Trophoblast cell (in vitro differentiated cells and primary cell): ENCODE measurements around the gene SLC37A3.

Source experiments
- DNase-seq, 2 donors: peaks; one replicate each; pipeline ENCODE4 v3.0.0-alpha.2; 2016
- H2AFZ ChIP-seq: 2 replicates; pipeline ENCODE4 v1.6.1; 2013; ENCODE audit warnings: low read length, moderate library complexity, mild to moderate bottlenecking; ENCODE audit not compliant: insufficient read depth, poor library complexity
- H2AK5ac ChIP-seq: 2 replicates; pipeline ENCODE4 v1.6.1; 2013; ENCODE audit warnings: mild to moderate bottlenecking, low read length
- H2BK120ac ChIP-seq: 2 replicates; pipeline ENCODE4 v1.6.1; 2013; ENCODE audit warnings: low read length, mild to moderate bottlenecking, moderate library complexity; ENCODE audit not compliant: insufficient read depth, poor library complexity
- H2BK12ac ChIP-seq: 2 replicates; pipeline ENCODE4 v1.6.1; 2013; ENCODE audit warnings: mild to moderate bottlenecking, low read length, moderate library complexity
- H2BK5ac ChIP-seq: 2 replicates; pipeline ENCODE4 v1.6.1; 2013; ENCODE audit warnings: low read length, low read depth, moderate library complexity, mild to moderate bottlenecking; ENCODE audit not compliant: poor library complexity
- H3K14ac ChIP-seq: 2 replicates; pipeline ENCODE4 v1.6.1; 2013; ENCODE audit warnings: mild to moderate bottlenecking, low read length
- H3K18ac ChIP-seq: 2 replicates; pipeline ENCODE4 v1.6.1; 2013; ENCODE audit warnings: mild to moderate bottlenecking, low read length
- H3K23ac ChIP-seq: 2 replicates; pipeline ENCODE4 v1.6.1; 2013; ENCODE audit warnings: low read length
- H3K27ac ChIP-seq: 2 replicates; pipeline ENCODE4 v1.5.1; 2013; ENCODE audit warnings: low read depth, mild to moderate bottlenecking, inconsistent platforms, low read length, moderate library complexity
- H3K27me3 ChIP-seq: 2 replicates; pipeline ENCODE4 v1.6.1; 2013; ENCODE audit warnings: inconsistent platforms, mild to moderate bottlenecking, low read length, moderate library complexity; ENCODE audit not compliant: insufficient read depth
- H3K36me3 ChIP-seq, 2 experiments: 1 replicate in 1 of 2; 2 replicates in 1 of 2; pipeline ENCODE4 v1.6.1; 2013; ENCODE audit warnings: low read length in 2 of 2, mild to moderate bottlenecking in 2 of 2, moderate library complexity in 1 of 2; ENCODE audit not compliant: insufficient read depth in 2 of 2, control insufficient read depth in 1 of 2
- H3K4ac ChIP-seq: 2 replicates; pipeline ENCODE4 v1.6.1; 2013; ENCODE audit warnings: low read depth, mild to moderate bottlenecking, low read length, moderate library complexity
- H3K4me1 ChIP-seq, 2 experiments: 1 replicate in 1 of 2; 2 replicates in 1 of 2; pipeline ENCODE4 v1.6.1; 2013; ENCODE audit warnings: low read length in 2 of 2, mild to moderate bottlenecking in 2 of 2, moderate library complexity in 1 of 2; ENCODE audit not compliant: insufficient read depth in 2 of 2, control insufficient read depth in 1 of 2
- H3K4me2 ChIP-seq: 2 replicates; pipeline ENCODE4 v1.6.1; 2013; ENCODE audit warnings: inconsistent platforms, mild to moderate bottlenecking, low read length, moderate library complexity
- H3K4me3 ChIP-seq: 2 replicates; pipeline ENCODE4 v1.5.1; 2013; ENCODE audit warnings: mild to moderate bottlenecking, low read depth, low read length, inconsistent platforms
- H3K79me1 ChIP-seq: one replicate; pipeline ENCODE4 v1.6.1; 2013; ENCODE audit warnings: low read length
- H3K79me2 ChIP-seq: 2 replicates; pipeline ENCODE4 v1.6.1; 2013; ENCODE audit warnings: low read length, mild to moderate bottlenecking; ENCODE audit not compliant: control insufficient read depth, insufficient read depth, poor library complexity
- H3K9ac ChIP-seq: 2 replicates; pipeline ENCODE4 v1.6.1; 2013; ENCODE audit warnings: mild to moderate bottlenecking, low read length
- H3K9me3 ChIP-seq: 2 replicates; pipeline ENCODE4 v1.6.1; 2013; ENCODE audit warnings: low read depth, mild to moderate bottlenecking, control low read depth, inconsistent platforms, low read length; ENCODE audit not compliant: insufficient read depth
- H4K12ac ChIP-seq: 2 replicates; pipeline ENCODE4 v1.6.1; 2013; ENCODE audit warnings: low read depth, mild to moderate bottlenecking, low read length, moderate library complexity
- H4K8ac ChIP-seq: 2 replicates; pipeline ENCODE4 v1.6.1; 2013; ENCODE audit warnings: low read depth, mild to moderate bottlenecking, low read length, moderate library complexity
- H4K91ac ChIP-seq: one replicate; pipeline ENCODE4 v1.6.1; 2013; ENCODE audit warnings: low read depth, mild to moderate bottlenecking, low read length, moderate library complexity
- WGBS: extraction: QIAGEN DNeasy Blood & Tissue Kit; methylation state at CpG from one replicate; pipeline ENCODE4 v1.1.7; 2013; ENCODE audit warnings: missing lambda C conversion rate; ENCODE audit not compliant: insufficient read length, insufficient coverage; ENCODE audit errors: extremely low coverage; 5-methylcytosine and 5-hydroxymethylcytosine counted together

SLC37A3 gene

DNA sequence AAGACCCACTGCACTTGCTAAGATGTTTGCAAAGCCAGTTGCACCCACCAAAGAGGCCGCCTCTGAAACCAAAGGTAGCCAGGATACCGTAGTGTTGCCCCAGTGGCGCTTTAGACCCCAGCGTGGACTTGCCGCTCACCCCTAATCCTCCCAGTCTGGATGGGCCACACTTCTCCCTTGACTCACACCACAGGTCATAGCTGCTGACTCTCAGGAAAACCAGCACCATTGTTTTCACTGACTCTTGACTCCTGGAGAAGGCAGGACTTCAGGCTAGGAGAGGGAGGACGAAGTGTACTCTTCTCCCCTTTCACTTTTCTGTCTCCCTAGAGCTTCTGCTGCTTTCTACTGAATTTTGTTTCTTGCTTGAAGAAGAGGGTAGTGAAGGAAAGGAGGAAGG lies 27.8 kb upstream of the SLC37A3 start:
- no peak for DNase-seq
- H4K12ac ChIP-seq = no peak overlapping the region
- no peak overlapping the region for H3K9ac ChIP-seq
- no peak overlapping the region for H4K8ac ChIP-seq
- H3K4me2 ChIP-seq = no peak overlapping the region
- H2BK5ac ChIP-seq = no peak overlapping the region
- H3K79me1 ChIP-seq = no peaks in the 10 kb centered on the region
- H3K4me3 ChIP-seq = no peak overlapping the region
- WGBS = no CpG with 5 or more reads among the region's 6 CpGs
- H2AFZ ChIP-seq = no peak overlapping the region
- no peaks in the 10 kb centered on the region for H3K36me3 ChIP-seq
- H2BK120ac ChIP-seq = no peak overlapping the region
- no peak overlapping the region for H2BK12ac ChIP-seq
- no peak overlapping the region for H2AK5ac ChIP-seq
- no peak overlapping the region for H3K4ac ChIP-seq
- H3K27me3 ChIP-seq = no peaks in the 10 kb centered on the region
- H3K27ac ChIP-seq = no peak overlapping the region
- H4K91ac ChIP-seq = no peak overlapping the region
- H3K4me1 ChIP-seq = no peaks in the 10 kb centered on the region
- peaks cover 2% of the 10 kb centered on the region for H3K9me3 ChIP-seq
- H3K79me2 ChIP-seq = no peaks in the 10 kb centered on the region
- no peak overlapping the region for H3K18ac ChIP-seq
- H3K23ac ChIP-seq = no peak overlapping the region
- H3K14ac ChIP-seq = no peak overlapping the region

DNA sequence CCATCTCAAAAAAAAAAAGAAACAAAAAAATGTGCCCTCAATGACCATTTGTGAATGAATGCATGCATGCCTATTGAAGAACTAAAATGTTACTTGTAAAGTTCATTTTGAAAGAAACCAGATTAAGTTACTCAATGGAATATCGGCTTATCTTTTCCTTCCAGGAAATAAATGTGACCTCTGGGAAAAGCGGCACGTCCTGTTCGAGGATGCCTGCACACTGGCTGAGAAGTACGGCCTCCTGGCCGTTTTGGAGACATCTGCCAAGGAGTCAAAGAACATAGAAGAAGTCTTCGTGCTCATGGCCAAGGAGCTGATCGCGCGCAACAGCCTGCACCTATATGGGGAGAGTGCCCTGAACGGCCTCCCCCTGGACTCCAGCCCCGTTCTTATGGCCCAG lies 27.4 kb upstream of the SLC37A3 start:
- Histone ChIP-seq H3K27me3 (no peaks in the 10 kb centered on the region), H3K4ac (no peak overlapping the region), H3K4me3 (no peak overlapping the region), H3K27ac (no peak overlapping the region), H2AFZ (no peak overlapping the region), H3K9me3 (peaks cover under 1% of the 10 kb centered on the region), H3K18ac (no peak overlapping the region), H2BK5ac (no peak overlapping the region), H4K91ac (no peak overlapping the region), H3K23ac (no peak overlapping the region), H3K79me1 (no peaks in the 10 kb centered on the region), H3K36me3 (no peaks in the 10 kb centered on the region), H3K9ac (no peak overlapping the region), H4K8ac (no peak overlapping the region), H2BK120ac (no peak overlapping the region), H3K14ac (no peak overlapping the region), H2BK12ac (no peak overlapping the region), H3K4me2 (no peak overlapping the region), H4K12ac (no peak overlapping the region), H3K79me2 (no peaks in the 10 kb centered on the region), H3K4me1 (no peaks in the 10 kb centered on the region), H2AK5ac (no peak overlapping the region)
- DNase-seq = no peak
- WGBS = no CpG with 5 or more reads among the region's 12 CpGs

DNA sequence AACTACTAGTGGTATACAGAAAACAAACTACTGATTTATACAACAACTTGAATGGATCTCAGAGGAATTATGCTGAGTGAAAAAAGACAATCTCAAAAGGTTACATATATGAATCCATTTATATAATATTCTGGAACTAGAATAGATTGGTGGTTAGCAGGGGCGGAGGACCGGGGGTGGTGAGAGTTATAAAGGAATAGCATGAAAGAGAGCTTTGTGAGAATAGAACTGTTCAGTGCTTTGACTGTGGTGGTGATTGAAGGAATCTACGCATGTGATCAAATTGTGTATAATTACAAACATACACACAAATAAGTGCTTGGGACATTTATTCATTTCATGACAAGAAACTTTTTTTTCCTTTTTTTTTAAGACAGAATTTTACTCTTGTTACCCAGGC lies 25.2 kb upstream of the SLC37A3 start:
- Histone ChIP-seq H3K79me2 (no peaks in the 10 kb centered on the region), H3K23ac (no peak overlapping the region), H4K12ac (no peak overlapping the region), H4K91ac (no peak overlapping the region), H3K4me3 (no peak overlapping the region), H2AK5ac (no peak overlapping the region), H3K27me3 (no peaks in the 10 kb centered on the region), H3K36me3 (no peaks in the 10 kb centered on the region), H3K27ac (no peak overlapping the region), H3K4me2 (no peak overlapping the region), H3K4me1 (no peaks in the 10 kb centered on the region), H2BK12ac (no peak overlapping the region), H3K14ac (no peak overlapping the region), H2BK120ac (no peak overlapping the region), H3K18ac (no peak overlapping the region), H3K9ac (no peak overlapping the region), H3K79me1 (no peaks in the 10 kb centered on the region), H3K4ac (no peak overlapping the region), H4K8ac (no peak overlapping the region), H2AFZ (no peak overlapping the region), H3K9me3 (no peaks in the 10 kb centered on the region), H2BK5ac (no peak overlapping the region)
- no CpG with 5 or more reads among the region's 3 CpGs for WGBS
- no peak for DNase-seq

DNA sequence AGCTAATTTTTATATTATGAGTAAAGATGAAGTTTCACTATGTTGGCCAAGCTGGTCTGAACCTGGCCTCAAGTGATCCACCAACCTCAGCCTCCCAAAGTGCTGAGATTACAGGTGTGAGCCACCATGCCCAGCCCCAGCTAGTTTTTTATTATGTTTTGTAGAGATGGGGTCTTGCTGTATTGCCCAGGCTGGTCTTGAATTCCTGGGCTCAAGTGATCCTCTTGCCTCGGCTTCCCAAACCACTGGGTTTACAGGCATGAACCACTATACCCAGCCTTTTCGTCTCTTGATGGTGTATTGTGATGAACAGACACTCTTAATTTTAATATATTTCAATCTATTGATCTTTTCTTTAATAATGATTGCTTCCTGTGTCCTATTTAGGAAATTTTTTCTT lies 23.2 kb upstream of the SLC37A3 start:
- Histone ChIP-seq H3K4me3 (no peak overlapping the region), H3K36me3 (no peaks in the 10 kb centered on the region), H3K9me3 (no peaks in the 10 kb centered on the region), H3K27ac (no peak overlapping the region), H3K4me2 (no peak overlapping the region), H2AK5ac (no peak overlapping the region), H3K23ac (no peak overlapping the region), H3K79me1 (no peaks in the 10 kb centered on the region), H3K79me2 (no peaks in the 10 kb centered on the region), H3K27me3 (no peaks in the 10 kb centered on the region), H2BK120ac (no peak overlapping the region), H3K4me1 (no peaks in the 10 kb centered on the region), H4K91ac (no peak overlapping the region), H3K18ac (no peak overlapping the region), H3K14ac (no peak overlapping the region), H4K8ac (no peak overlapping the region), H2BK12ac (no peak overlapping the region), H3K4ac (no peak overlapping the region), H2BK5ac (no peak overlapping the region), H4K12ac (no peak overlapping the region), H3K9ac (no peak overlapping the region), H2AFZ (no peak overlapping the region)
- WGBS = no CpG with 5 or more reads among the region's 2 CpGs
- no peak for DNase-seq
